HG03159 (cell line): Measurements from ENCODE around the gene RGPD5.
A peak's percentile ranks its signal among the peaks of the same experiment; 100 is the strongest.
"Not testable (repeated sequence)": the region's sequence is repeated elsewhere in the genome, so short reads cannot be mapped to it uniquely, and the experiment has no call there.

Source experiments
- ATAC-seq: cut with Tn5 transposase; IDR thresholded peaks from one replicate; pipeline ENCODE4 v1.9.1; 2021; ENCODE audit warnings: mild to moderate bottlenecking, moderate library complexity; ENCODE audit not compliant: unreplicated experiment

The RGPD5 gene

DNA sequence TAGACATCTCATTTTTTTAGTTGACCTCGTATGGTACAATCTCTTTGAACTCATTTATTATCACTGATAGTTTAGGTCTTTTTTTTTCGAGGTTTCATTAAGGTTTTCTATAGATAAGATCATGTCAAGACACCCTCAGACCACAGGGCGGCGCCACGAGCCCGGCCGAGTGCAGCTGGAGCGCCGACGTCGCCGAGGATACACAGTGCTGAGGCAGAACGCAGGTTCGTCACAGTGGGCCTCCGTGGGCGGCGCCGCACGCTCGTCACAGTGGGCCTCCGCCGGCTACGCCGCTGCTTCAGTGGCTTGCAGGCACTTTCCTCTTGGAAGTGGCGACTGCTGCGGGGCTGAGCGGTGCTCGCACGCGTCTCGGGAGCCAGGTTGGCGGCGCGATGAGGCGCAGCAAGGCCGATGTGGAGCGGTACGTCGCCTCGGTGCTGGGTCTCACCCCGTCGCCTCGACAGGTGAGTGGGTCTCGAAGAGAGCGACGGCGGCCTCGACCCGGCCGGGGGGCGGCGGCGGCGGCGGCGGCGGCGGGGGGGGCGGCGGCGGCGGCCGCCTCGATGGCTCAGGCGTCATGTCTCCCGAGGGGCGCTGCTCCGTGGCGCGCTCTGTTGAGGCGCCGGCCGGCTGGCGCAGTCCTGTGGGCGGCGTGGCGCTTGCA lies at the start of gene RGPD5:
RGPD5 (plus strand) TSS at position 232 of the 664 bp plus-strand sequence; CDS start at position 393, 161 bp downstream.
- peak; percentile 97 for ATAC-seq

DNA sequence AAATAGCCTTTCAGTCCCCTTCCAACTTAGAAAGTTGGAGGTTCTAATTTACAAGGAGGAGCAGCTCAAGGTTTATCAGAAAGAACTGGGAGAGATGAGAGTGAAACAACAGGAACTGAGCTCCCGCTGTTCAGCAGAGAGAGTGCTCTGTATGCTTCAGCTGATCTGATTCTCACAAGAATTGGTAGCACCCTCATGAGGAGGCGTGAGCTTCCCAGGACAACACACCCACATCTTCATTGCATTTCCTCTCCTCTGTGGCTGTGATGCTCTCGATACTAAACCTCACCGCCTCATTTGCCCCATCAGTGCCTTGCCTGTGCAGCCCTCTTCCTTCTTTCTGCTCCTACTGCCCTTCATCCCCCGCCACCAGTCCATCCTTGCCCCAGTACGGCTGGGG lies 42.5 kb upstream of the RGPD5 start:
- ATAC-seq = not testable (repeated sequence)

DNA sequence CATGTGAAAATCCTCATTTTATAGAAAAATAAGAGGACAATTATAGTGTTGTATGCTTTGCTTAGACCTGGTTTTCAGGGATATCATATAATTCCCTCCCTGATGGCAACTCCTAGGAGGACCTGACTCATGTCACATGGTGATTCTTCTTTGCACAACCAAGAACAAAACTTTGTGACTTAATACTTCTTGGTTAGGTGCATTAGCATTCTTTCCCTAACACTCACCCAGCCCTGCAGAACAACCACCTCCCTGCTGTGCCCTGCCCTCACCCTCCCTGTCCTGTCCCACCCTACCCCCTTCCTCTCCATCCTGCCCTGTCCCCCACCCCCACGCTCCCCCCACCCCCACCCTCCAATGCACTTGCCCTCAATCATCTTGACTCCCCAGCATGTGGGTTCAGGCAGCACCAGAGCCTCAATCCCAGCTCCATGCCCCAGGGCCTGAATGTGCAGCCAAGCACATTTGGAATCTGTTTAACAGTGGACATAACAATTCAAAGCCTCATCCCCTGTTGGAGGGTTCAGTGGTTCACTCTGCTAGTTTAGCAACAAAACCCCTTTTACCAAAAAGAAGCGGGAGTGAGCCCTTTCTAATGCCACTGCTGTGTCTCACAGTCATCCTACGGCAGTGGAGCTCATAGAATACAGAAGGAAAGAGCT lies 36.8 kb upstream of the RGPD5 start:
- not testable (repeated sequence) for ATAC-seq

- peak; percentile 46 for ATAC-seq
These were observed 33.7 kb upstream of the RGPD5 start for GRCh38 chr2:109760265-109761042.

DNA sequence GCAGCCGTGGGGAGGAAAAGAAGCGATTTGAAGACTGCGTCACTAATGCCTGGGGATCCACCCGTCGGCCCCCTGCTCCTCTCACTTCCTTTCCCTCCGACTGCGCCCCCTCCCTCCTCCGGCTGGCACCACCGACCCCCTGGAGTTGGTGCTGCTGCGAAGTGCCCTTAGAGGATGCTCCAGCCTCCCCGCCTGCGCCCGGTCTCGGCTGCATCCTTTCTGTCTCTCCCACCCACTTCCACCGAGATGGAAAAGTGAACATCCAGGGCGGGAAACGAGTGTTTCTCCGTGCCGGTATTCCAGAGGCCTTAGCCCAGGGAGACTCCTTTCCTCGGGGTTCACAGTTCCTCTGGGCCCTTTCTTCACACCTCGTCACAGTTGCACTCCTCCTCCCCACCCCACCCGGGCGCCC lies 33.1 kb upstream of the RGPD5 start:
- not testable (repeated sequence) for ATAC-seq

DNA sequence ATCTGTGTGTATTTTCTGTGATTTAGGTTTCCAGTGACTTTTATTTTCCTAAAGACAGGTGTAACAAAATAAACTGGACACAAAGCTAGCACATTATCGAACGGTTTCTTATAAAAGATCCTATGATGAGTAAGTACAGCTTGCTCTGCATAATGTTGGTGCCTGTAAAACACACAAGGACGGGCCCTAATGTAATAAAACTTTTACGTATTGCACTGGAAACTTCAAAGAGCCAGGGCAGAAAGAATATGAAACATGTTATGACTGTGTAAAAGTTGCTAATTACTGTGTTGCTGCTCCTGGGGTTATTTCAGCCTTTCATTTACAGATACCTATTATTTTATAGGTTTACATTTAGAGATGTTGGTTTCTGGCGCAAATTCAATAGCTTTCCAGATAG lies 32.1 kb upstream of the RGPD5 start:
- ATAC-seq = not testable (repeated sequence)

DNA sequence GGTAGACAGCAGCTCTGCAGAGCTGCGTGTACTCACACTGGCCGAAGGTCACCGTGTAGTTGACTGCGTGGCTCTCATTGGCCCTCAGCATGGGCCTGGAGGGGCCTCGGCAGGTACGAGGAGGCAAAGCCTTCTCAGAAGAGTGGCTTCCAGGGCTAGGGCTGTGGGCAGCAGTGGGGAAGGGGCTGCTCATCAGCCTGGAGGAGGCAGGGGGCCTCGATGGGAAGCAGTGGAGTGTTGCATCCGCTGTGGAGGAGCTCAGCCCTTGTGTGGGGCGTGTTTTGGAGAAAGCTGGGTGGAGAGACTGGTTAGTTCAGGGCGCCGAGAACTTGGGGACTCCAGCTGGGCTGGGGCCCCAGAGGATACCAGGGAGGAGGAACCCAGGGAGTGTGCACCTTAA lies 28.0 kb upstream of the RGPD5 start:
- not testable (repeated sequence) for ATAC-seq

- ATAC-seq = not testable (repeated sequence)
These were observed 27.1 kb upstream of the RGPD5 start for GRCh38 chr2:109766886-109767578.

DNA sequence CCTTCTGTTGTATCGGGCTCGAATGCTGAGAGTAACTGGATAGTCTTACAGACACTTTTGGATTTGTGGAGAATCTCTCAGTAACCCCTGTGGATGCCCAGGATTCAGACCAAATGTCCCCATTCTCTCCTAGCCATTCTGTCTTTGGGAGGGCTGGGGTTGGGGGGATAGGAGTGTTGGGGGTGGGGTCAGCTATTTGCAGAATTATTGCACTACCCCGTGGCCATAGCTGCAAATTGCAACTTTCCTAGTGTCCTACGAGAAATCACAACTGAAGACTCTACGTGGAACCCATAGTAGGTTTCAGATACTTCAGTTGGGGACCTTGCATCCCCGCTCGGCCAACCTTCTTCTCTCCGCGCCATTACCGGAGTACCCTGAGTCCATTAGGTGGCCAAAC lies 25.2 kb upstream of the RGPD5 start:
- ATAC-seq = not testable (repeated sequence)

DNA sequence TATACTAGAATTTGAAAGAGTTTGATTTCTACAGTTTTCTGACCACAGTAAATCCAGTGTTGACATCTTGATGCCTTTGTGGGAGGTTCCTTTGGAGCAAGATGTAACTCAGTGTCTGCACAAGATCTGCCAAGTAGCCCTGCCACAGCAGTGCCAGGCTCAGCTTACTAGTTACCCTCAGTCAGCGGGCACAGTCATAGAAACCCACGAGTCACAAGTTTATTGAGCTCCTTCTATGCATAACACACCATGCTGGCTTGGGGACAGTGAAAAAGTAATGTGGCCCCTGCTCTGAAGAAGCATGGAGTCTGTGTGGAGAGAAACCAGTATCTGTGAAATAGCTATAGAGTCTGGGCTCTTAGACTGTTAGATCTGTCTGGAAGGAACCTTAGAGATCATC lies 15.0 kb upstream of the RGPD5 start:
- ATAC-seq = not testable (repeated sequence)

- ATAC-seq = not testable (repeated sequence)
These were observed 12.8 kb upstream of the RGPD5 start for GRCh38 chr2:109781147-109781816.

GRCh38 chr2:109782446-109782993 lies 11.6 kb upstream of the RGPD5 start:
- not testable (repeated sequence) for ATAC-seq

- ATAC-seq = not testable (repeated sequence)
These were observed 2.4 kb upstream of the RGPD5 start for GRCh38 chr2:109791530-109792279.

- peak; percentile 61 for ATAC-seq
These were observed 1.4 kb upstream of the RGPD5 start for GRCh38 chr2:109792659-109793058.

GRCh38 chr2:109871129-109871751 lies 77.1 kb downstream of the RGPD5 start:
- peak; percentile 97 for ATAC-seq

- ATAC-seq = not testable (repeated sequence)
These were observed 82.5 kb downstream of the RGPD5 start for GRCh38 chr2:109876625-109877024.

GRCh38 chr2:109882112-109882511 lies 88.0 kb downstream of the RGPD5 start:
- ATAC-seq = not testable (repeated sequence)

DNA sequence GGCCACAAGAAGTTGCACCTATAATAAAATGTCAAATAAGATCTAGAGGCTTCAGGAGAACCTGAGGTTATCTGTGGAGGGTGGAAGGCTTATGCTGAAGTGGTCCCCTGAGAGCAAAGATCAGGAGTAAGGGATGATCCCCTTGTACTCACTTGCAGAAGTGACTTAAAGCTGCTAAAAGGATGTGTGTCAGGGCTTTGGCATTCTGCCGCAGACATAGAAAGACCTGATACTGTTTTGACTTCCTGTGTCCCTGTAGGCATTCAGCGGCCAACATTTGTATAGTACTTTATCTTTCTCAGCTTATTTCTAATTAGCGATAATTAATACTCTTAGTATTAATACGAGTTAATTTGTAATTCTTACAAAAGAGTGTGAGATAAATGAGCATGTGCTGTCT lies 94.3 kb downstream of the RGPD5 start:
- not testable (repeated sequence) for ATAC-seq

DNA sequence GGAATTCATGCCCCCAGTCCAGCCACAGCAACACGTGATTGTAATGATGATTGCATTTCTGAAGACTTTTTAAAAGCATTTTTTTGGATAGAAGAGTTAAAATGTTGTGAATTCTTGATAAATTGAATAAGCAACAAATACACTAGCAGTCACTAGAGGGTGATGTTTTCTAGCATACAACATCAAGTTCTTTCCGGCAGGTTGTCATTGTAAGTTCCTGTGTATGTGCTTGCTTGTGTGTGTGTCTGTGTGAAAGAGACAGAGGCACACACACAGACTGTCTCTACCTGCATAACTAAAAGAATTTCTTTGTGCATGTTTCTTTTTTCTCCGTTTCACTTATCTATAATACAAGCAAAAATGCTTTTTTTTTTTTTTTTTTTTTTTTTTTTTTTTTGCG lies 95.8 kb downstream of the RGPD5 start:
- ATAC-seq = not testable (repeated sequence)
